Mucosa of gallbladder (tissue), 1 donor: ENCODE data around the gene USP6. TPM values are rescaled to one million over a fixed set of nuclear protein-coding genes. Genes with fewer than 3 reads are reported as not detected.
"Not testable (repeated sequence)": the region's sequence is repeated elsewhere in the genome, so short reads cannot be mapped to it uniquely, and the experiment has no call there.

ENCODE experiments used
- DNase-seq: peaks from one replicate; pipeline ENCODE4 v3.0.0-alpha.2; 2020; ENCODE audit warnings: low spot score
- total RNA-seq: library from RNA; stranded (reverse); gene quantifications from one replicate; pipeline ENCODE4 v1.2.1, GENCODE V29; 2021
- donor health status: DM: no; HTN: no; CAD: no.

USP6 gene
- total RNA-seq, 1 donor from 2014 or later: 0.09 TPM

DNA sequence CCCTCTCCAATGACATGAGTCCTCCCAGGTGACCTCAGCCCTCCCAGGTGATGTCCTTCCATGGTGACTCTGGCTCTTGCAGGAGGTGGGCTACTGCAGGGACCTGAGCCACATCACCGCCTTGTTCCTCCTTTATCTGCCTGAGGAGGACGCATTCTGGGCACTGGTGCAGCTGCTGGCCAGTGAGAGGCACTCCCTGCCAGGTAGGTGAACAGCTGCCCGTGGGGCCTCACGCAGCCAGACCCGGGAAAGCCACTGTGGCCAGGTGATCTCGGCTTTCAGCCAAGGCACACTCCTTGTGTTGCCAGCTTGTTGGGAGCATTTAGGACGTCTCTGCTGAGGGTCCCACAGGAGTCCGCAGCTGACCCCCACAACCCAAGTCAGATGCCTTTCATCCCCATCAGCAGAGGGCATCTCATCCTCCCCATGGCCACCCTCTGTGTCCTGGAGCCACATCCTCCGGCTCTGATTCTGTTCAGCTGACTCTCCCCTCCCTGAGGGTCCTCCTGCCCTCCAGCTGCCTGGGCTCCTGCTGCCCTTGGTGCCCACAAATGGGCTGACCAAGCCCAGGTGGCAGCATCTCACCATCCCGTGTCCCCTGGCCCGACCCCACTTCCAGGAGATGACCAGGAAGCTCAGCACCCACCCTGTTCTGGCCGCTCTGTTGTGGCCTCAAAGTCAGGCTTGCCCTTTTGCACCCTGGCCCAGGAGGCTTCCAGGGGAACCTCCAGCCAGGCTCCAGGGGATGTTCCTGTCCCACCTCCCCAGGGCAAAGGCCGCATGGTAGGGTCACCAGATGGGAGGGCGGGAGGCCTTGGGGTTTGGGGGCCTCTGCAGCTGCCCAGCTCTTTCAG, 20.1 kb downstream of the USP6 start:
- no peak for DNase-seq

- not testable (repeated sequence) for DNase-seq
Measured at GRCh38 chr17:5136580-5137412, 21.0 kb downstream of the USP6 start.

GRCh38 chr17:5137511-5138197, 21.8 kb downstream of the USP6 start:
- DNase-seq: not testable (repeated sequence)

DNA sequence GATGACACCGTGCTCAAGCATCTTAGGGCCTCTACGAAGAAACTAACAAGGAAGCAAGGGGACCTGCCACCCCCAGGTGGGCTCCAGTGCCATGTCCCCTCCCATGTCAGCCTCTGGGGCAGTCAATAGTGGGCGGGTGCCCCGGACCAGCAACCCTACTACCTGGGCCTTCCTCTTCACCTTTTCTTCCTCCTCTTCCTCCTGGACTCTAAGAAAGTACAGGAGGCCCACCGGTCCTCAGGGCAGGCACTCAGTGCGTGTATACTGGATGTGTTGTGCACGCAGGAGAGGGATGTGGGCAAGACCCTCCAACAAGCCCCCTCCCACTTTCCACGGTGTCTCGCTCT, 22.3 kb downstream of the USP6 start:
- DNase-seq: not testable (repeated sequence)

GRCh38 chr17:5138616-5139457, 23.0 kb downstream of the USP6 start:
- DNase-seq: no peak

GRCh38 chr17:5139458-5139732, 23.6 kb downstream of the USP6 start:
- DNase-seq: no peak

GRCh38 chr17:5142877-5143276, 27.0 kb downstream of the USP6 start:
- not testable (repeated sequence) for DNase-seq

- not testable (repeated sequence) for DNase-seq
Measured at GRCh38 chr17:5146122-5146521, 30.3 kb downstream of the USP6 start.

DNA sequence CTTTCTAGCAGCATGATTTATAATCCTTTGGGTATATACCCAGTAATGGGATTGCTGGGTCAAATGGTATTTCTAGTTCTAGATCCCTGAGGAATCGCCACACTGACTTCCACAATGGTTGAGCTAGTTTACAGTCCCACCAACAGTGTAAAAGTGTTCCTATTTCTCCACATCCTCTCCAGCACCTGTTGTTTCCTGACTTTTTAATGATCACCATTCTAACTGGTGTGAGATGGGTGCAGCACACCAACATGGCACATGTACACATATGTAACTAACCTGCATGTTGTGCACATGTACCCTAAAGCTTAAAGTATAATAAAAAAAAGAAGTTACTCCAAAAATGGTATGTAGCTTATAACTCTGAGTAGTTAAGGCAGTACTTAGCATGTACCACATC, 44.9 kb downstream of the USP6 start:
- not testable (repeated sequence) for DNase-seq

DNA sequence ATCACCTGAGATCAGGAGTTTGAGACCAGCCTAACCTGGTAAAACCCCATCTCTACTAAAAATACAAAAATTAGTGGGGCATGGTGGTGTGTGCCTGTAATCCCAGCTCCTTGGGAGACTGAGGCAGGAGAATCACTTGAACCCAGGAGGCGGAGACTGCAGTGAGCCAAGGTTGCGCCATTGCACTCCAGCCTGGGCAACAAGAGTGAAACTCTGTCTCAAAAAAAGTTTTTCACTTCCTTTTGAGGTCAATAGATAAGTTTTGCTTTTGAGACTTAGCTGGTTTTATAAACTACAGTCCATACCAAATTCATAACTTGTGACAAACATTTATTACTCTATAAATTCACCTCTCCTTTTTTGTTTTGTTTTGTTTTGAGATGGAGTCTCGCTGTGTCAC, 46.0 kb downstream of the USP6 start:
- not testable (repeated sequence) for DNase-seq

- DNase-seq: no peak
Measured at GRCh38 chr17:5164436-5164835, 48.6 kb downstream of the USP6 start.

- not testable (repeated sequence) for DNase-seq
Measured at GRCh38 chr17:5165791-5166564, 50.1 kb downstream of the USP6 start.

GRCh38 chr17:5175027-5175426, 59.2 kb downstream of the USP6 start:
- not testable (repeated sequence) for DNase-seq

DNA sequence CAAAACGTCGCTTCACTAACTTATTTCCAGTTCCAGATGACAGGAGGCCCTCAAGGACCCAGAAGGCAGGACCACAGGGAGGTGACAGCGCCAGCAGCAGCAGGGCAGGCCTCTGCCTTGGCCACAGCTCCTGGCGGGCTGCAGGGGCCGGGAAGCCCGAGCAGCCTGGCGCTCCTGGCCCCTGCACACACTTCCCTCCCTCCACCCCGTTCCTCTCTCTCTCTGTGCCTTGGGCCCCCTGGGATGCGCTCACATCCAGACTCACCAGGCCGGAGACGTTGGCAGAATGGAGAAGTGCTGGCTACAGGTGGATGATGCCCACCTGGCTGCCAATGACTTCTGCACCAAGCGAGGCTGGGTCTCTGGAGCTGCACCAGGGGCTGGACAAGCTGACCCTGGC, 63.2 kb downstream of the USP6 start:
- no peak for DNase-seq

- no peak for DNase-seq
Measured at GRCh38 chr17:5181509-5182305, 65.9 kb downstream of the USP6 start.

- DNase-seq: no peak
Measured at GRCh38 chr17:5182597-5183409, 67.0 kb downstream of the USP6 start.

- DNase-seq: no peak
Measured at GRCh38 chr17:5183410-5183793, 67.6 kb downstream of the USP6 start.

GRCh38 chr17:5184288-5184687, 68.5 kb downstream of the USP6 start:
- no peak for DNase-seq
